HEK293T (cell line): Measurements from ENCODE around the gene EFNB3.

ENCODE experiments used
- ARNT ChIP-seq: fragments of 450-650 bp; IDR thresholded peaks from 2 replicates; pipeline ENCODE4 v1.6.1; 2017; ENCODE audit warnings: mild to moderate bottlenecking
- BHLHE40 ChIP-seq: fragments of 450-650 bp; IDR thresholded peaks from 2 replicates; pipeline ENCODE4 v1.6.1; 2016; ENCODE audit warnings: mild to moderate bottlenecking, moderate library complexity, borderline replicate concordance
- ELF4 ChIP-seq: fragments of 450-650 bp; IDR thresholded peaks from 2 replicates; pipeline ENCODE4 v1.6.1; 2017; ENCODE audit warnings: antibody characterized with exemption
- FOXA1 ChIP-seq: fragments of 450-650 bp; IDR thresholded peaks from 2 replicates; pipeline ENCODE4 v1.6.1; 2016; ENCODE audit warnings: mild to moderate bottlenecking
- FOXK2 ChIP-seq: fragments of 450-650 bp; IDR thresholded peaks from 2 replicates; pipeline ENCODE4 v1.6.1; 2016; ENCODE audit warnings: mild to moderate bottlenecking
- FOXM1 ChIP-seq: fragments of 450-650 bp; IDR thresholded peaks from 2 replicates; pipeline ENCODE4 v1.6.1; 2017; ENCODE audit warnings: mild to moderate bottlenecking, borderline replicate concordance
- HDGF ChIP-seq: fragments of 450-650 bp; IDR thresholded peaks from 2 replicates; pipeline ENCODE4 v1.6.1; 2017; ENCODE audit warnings: antibody characterized with exemption, borderline replicate concordance
- L3MBTL2 ChIP-seq: fragments of 450-650 bp; conservative IDR thresholded peaks from 2 replicates; pipeline ENCODE4 v1.6.1; 2016; ENCODE audit warnings: mild to moderate bottlenecking
- LEF1 ChIP-seq: fragments of 450-650 bp; IDR thresholded peaks from 2 replicates; pipeline ENCODE4 v1.6.1; 2017; ENCODE audit warnings: mild to moderate bottlenecking, borderline replicate concordance
- SP1 ChIP-seq: fragments of 450-650 bp; IDR thresholded peaks from 2 replicates; pipeline ENCODE4 v1.6.1; 2017
- SUZ12 ChIP-seq: fragments of 450-650 bp; IDR thresholded peaks from 2 replicates; pipeline ENCODE4 v1.6.1; 2016; ENCODE audit warnings: mild to moderate bottlenecking
- TARDBP ChIP-seq: fragments of 450-650 bp; IDR thresholded peaks from 2 replicates; pipeline ENCODE4 v1.6.1; 2016
- ZNF384 ChIP-seq: fragments of 450-650 bp; IDR thresholded peaks from 2 replicates; pipeline ENCODE4 v1.6.1; 2016

GRCh38 chr17:7750321-7750821, 45.4 kb downstream of the EFNB3 start:
- TF ChIP-seq SP1 = no peak
- no peak for TF ChIP-seq FOXM1
- no peak for TF ChIP-seq ZNF384
- no peak for TF ChIP-seq ELF4
- no peak for TF ChIP-seq SUZ12
- TF ChIP-seq TARDBP = no peak
- no peak for TF ChIP-seq FOXK2
- TF ChIP-seq LEF1 = no peak
- no peak for TF ChIP-seq BHLHE40
- no peak for TF ChIP-seq HDGF
- TF ChIP-seq L3MBTL2 = no peak
- no peak for TF ChIP-seq FOXA1
- TF ChIP-seq ARNT = no peak
